Stomach smooth muscle (tissue), 2 donors: ENCODE measurements around the gene PARD3B.

Experiments used
- H3K27ac ChIP-seq: one replicate; pipeline ENCODE4 v1.7.0; 2013; ENCODE audit warnings: mild to moderate bottlenecking, low read length, inconsistent platforms
- H3K27me3 ChIP-seq, 2 donors: one replicate each; pipeline ENCODE4 v1.7.0; 2013; ENCODE audit warnings: low read length in 2 of 2; ENCODE audit not compliant: insufficient read depth in 2 of 2, control insufficient read depth in 1 of 2
- H3K36me3 ChIP-seq, 2 donors: one replicate each; pipeline ENCODE4 v1.7.0; 2013; ENCODE audit warnings: low read length in 2 of 2; ENCODE audit not compliant: control insufficient read depth in 2 of 2, insufficient read depth in 2 of 2
- H3K4me1 ChIP-seq: one replicate; pipeline ENCODE4 v1.7.0; 2013; ENCODE audit warnings: low read length; ENCODE audit not compliant: control insufficient read depth, insufficient read depth
- H3K4me3 ChIP-seq, 2 donors: one replicate each; pipeline ENCODE4 v1.7.0; 2013; ENCODE audit warnings: low read length in 2 of 2
- H3K9ac ChIP-seq, 2 donors: one replicate each; pipeline ENCODE4 v1.7.0; 2013; ENCODE audit warnings: low read length in 2 of 2, mild to moderate bottlenecking in 1 of 2
- H3K9me3 ChIP-seq, 2 donors: one replicate each; pipeline ENCODE4 v1.7.0; 2013; ENCODE audit warnings: low read length in 2 of 2; ENCODE audit not compliant: control insufficient read depth in 2 of 2
- donor health status: healthy.
- donor health status: Pancreatic carcinoma.

The PARD3B gene

DNA sequence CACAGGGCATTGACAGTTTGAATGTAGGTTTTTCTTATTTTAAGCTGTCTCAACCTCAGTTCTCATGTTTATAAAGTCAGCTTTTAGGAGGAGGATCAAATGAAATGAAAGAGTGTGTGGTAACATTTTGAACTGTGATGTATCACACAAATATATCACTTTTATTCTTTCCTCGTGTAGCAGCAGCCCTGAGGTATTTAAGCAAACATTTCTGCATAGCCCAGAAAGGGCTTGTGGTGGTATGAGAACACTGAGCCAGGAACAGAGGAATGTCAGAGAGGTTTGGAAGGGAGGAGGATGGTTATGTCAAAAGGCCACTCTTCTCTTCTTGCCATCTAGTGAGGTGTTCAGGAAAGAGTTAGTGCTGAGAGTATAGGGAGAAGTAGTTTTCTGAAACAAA, 150.2 kb downstream of the PARD3B start:
- no peaks in the 10 kb centered on the region for H3K4me1 ChIP-seq
- no peaks in the 10 kb centered on the region for H3K27me3 ChIP-seq
- H3K9ac ChIP-seq, result peak overlapping the region in 1 of 2 donors; percentile 13
- H3K9me3 ChIP-seq, result no peaks in the 10 kb centered on the region
- H3K27ac ChIP-seq, result no peak overlapping the region
- H3K4me3 ChIP-seq, result no peak overlapping the region
- H3K36me3 ChIP-seq, result no peaks in the 10 kb centered on the region

DNA sequence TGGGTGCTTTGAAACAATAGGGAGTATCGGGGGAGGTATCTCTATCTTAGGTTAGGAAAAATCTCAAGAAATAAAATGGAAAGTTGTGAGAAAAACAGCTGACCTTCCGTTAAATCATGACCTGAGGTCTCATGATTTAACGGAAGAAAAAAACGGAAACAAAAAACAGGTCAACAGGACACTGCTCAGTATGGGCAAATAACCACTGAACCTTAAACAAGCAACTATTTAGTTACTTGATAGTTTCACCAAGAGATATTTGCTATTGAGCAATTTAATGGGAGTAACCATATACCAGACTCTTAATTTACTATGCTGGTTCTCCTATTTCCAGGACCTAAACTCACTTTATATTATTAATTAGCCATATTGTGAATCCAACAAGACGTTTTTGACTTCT, 150.8 kb downstream of the PARD3B start:
- Histone ChIP-seq H3K36me3 (no peaks in the 10 kb centered on the region), H3K27ac (no peak overlapping the region), H3K9ac (no peak overlapping the region), H3K4me3 (no peak overlapping the region), H3K27me3 (no peaks in the 10 kb centered on the region), H3K4me1 (no peaks in the 10 kb centered on the region), H3K9me3 (no peaks in the 10 kb centered on the region)

DNA sequence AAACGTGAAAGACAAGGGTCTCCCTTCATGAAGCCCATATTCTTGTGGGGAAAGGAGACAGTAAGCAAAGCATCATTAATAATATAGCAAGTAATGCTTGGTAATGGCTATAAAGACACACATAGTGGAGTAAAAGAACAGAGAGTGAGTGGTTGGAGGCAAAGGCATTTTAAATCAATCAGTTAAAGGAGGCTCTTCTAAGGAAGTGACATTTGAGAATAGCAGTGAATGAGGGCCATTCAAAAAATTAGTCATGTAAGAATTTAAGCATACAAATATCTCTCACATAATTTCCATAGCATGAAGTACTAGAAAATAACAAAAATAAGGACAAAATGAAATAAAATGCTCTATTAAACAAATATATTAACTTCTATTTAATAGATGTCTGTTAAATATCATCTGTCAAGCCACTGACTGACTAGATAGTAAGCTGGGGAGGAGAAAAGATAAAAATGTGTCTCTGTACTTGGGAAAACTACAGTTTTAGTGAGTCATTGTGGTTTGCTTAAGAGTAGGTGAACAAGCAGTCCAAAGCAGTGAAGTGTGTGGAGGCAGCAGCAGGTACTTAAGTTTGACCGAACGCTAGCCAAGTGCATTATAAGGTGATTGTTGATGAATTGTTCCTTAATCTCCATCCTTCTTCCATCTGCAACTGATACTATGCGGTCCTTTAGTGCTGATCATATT, 160.1 kb downstream of the PARD3B start:
- Histone ChIP-seq H3K27ac (no peak overlapping the region), H3K36me3 (no peaks in the 10 kb centered on the region), H3K9me3 (no peaks in the 10 kb centered on the region), H3K27me3 (no peaks in the 10 kb centered on the region), H3K4me1 (no peaks in the 10 kb centered on the region), H3K9ac (no peak overlapping the region), H3K4me3 (no peak overlapping the region)

DNA sequence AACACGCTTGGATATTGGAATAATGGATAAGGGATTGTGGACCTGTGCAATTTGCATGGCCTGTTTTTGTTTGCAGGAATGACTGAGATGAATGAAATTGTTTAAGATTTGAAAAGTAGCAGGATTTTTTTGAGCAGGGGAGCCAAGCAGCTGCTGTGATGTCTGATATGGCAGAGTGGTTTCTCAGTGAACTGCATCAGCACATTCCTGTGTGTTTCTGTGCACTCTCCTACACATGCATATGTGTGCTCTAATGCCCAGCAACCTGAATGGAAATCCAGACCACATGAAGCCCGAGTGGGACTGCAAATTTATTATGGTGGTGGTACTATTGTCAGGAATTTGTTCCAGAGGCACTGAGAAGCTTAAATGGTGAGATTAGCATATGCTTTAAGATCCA, 161.7 kb downstream of the PARD3B start:
- H3K9me3 ChIP-seq, result no peaks in the 10 kb centered on the region
- no peaks in the 10 kb centered on the region for H3K27me3 ChIP-seq
- no peak overlapping the region for H3K27ac ChIP-seq
- H3K4me1 ChIP-seq, result no peaks in the 10 kb centered on the region
- no peak overlapping the region for H3K4me3 ChIP-seq
- no peak overlapping the region for H3K9ac ChIP-seq
- H3K36me3 ChIP-seq, result no peaks in the 10 kb centered on the region

DNA sequence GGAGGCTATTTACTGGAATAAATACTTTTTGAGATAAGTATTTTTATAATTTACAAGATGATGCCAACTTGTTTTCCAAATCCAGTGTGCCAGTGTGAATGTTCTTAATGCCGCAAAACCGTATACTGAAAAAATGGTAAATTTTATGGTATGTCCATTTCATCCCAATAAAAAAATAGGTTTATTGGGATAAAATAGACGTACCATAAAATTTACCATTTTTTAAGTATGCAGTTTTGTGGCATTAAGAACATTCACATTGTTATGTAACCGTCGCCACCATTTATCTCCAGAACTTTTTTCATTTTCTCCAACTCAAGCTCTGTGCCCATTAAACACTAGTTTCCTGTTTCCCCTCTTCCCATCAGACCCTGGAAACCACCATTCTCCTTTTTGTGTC, 167.9 kb downstream of the PARD3B start:
- Histone ChIP-seq H3K27me3 (no peaks in the 10 kb centered on the region), H3K4me1 (no peaks in the 10 kb centered on the region), H3K9ac (no peak overlapping the region), H3K36me3 (no peaks in the 10 kb centered on the region), H3K9me3 (no peaks in the 10 kb centered on the region), H3K4me3 (no peak overlapping the region), H3K27ac (no peak overlapping the region)

DNA sequence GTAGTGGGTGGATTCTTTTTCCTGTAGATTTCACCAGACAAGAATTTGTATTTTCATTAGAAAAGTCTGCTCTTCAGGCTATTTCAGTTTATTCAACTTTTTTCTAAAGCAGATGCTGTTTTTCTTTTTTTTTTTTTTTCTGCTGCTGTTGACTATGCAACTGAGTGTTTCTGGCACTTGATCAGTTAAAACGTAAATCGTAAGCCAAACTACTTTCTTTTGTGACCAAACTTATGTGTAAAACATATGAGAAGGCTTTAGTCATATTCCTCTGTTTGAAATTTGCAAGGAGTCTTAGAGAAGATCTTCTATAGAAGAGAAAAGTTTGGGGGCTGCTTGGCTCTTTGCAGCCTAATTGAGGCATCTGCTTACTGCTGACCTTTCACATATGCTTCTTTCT, 170.1 kb downstream of the PARD3B start:
- no peaks in the 10 kb centered on the region for H3K27me3 ChIP-seq
- no peak overlapping the region for H3K4me3 ChIP-seq
- H3K4me1 ChIP-seq, result no peaks in the 10 kb centered on the region
- H3K27ac ChIP-seq, result no peak overlapping the region
- no peaks in the 10 kb centered on the region for H3K9me3 ChIP-seq
- no peak overlapping the region for H3K9ac ChIP-seq
- H3K36me3 ChIP-seq, result no peaks in the 10 kb centered on the region

DNA sequence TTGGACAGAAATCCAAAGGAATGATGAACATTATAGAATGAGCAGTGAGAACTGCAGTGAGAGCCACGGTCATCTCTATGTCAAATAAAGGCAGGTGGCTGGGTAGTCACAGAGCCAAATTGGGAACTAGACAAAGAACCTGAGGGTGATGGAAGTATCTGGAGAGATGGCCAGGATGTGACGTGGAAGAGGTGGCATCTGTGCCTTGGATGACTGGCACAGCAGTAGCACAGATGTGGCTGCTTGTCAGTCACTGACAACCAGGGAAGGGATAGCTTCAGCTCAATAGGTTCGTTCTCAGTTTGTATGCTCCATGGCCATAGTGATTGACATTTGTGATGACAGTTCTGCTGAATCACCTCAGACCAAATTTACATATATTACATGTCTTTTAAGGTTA, 172.3 kb downstream of the PARD3B start:
- Histone ChIP-seq H3K27ac (no peak overlapping the region), H3K36me3 (no peaks in the 10 kb centered on the region), H3K27me3 (no peaks in the 10 kb centered on the region), H3K4me3 (no peak overlapping the region), H3K9me3 (no peaks in the 10 kb centered on the region), H3K4me1 (no peaks in the 10 kb centered on the region), H3K9ac (no peak overlapping the region)

DNA sequence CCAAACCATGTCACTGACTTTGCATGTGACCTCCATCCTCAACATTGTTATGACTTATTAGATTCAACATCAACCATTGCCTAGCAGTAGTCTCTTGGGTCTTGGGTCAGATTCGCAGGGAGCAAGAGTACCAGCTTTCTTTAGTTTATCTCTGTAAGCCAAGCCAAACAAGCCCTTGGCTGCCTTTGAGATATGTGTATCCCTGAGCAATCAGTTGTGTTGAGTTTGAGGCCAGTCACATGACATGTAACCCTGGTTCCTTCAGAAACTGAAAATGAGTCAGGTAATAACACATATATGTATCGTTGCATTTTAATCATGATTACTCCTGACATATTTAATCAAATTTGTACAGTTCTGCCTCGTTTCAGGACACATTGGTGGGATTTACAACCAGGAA, 173.3 kb downstream of the PARD3B start:
- H3K27ac ChIP-seq, result no peak overlapping the region
- no peak overlapping the region for H3K9ac ChIP-seq
- no peak overlapping the region for H3K4me3 ChIP-seq
- H3K27me3 ChIP-seq, result no peaks in the 10 kb centered on the region
- no peaks in the 10 kb centered on the region for H3K36me3 ChIP-seq
- H3K4me1 ChIP-seq, result no peaks in the 10 kb centered on the region
- H3K9me3 ChIP-seq, result no peaks in the 10 kb centered on the region

DNA sequence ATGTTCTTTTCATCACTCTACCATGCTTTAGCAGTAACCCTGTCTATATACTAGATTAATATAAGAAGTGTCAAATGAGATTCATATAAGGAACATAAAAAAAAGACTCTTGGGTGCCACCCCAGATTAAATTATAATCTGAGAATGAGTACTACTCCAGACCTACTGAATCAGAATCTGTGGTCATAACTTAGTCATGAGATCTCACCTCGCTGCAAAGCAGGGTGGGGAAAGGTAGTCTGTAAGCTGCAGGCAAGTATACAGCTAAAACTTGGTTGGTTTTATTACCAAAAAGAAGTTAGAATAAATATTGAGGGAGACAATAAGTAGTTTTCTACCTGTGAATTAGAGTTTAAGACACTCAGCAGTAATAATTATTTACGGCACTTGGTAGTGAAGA, 175.6 kb downstream of the PARD3B start:
- H3K4me1 ChIP-seq, result no peaks in the 10 kb centered on the region
- no peaks in the 10 kb centered on the region for H3K36me3 ChIP-seq
- H3K27me3 ChIP-seq, result no peaks in the 10 kb centered on the region
- H3K9ac ChIP-seq, result no peak overlapping the region
- no peaks in the 10 kb centered on the region for H3K9me3 ChIP-seq
- H3K27ac ChIP-seq, result no peak overlapping the region
- H3K4me3 ChIP-seq, result no peak overlapping the region

DNA sequence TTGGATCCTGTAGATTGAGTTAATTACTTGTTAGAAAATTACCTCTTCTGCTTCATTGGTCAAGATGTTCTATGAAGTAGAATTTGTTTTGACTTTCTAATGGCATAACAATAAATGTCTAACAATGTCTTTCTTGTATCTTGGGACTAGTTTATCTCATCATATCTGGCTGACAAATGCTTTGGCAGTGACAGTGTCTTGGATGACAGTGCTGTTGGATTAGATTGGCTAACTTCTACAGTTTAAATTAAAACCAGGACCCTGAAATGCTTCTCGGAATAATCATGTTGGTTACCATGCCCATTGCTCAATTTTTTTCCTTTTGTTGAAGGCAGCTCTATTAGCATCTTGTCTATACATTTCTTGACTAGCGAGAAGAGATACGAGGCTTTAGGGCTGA, 176.9 kb downstream of the PARD3B start:
- H3K27ac ChIP-seq, result no peak overlapping the region
- H3K36me3 ChIP-seq, result no peaks in the 10 kb centered on the region
- H3K9ac ChIP-seq, result no peak overlapping the region
- no peaks in the 10 kb centered on the region for H3K27me3 ChIP-seq
- no peak overlapping the region for H3K4me3 ChIP-seq
- H3K4me1 ChIP-seq, result no peaks in the 10 kb centered on the region
- H3K9me3 ChIP-seq, result no peaks in the 10 kb centered on the region

DNA sequence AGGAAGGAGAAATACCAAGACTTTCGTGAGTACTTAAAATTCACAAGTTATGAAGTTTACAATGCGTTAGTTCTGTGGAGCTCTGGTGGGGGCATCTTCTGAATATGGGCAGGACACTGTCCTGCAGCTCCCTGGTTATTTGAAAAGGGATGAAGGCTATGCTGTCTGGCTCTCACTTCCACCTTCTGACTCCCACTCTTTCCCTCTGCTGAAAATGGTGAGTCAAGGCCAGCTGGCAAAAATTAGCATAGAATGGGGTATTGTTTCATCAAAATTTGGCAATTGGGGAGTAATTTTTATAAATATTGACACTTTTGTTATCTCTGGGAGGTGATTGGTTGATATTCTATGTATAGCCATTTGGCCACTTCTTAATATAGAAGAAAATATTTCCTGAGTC, 177.4 kb downstream of the PARD3B start:
- Histone ChIP-seq H3K9ac (no peak overlapping the region), H3K4me3 (no peak overlapping the region), H3K9me3 (no peaks in the 10 kb centered on the region), H3K27me3 (no peaks in the 10 kb centered on the region), H3K36me3 (no peaks in the 10 kb centered on the region), H3K27ac (no peak overlapping the region), H3K4me1 (no peaks in the 10 kb centered on the region)
